Subcutaneous abdominal adipose tissue (tissue), 5 donors: Measurements from ENCODE around the gene TSSK3.

Source experiments
- H3K27ac ChIP-seq: one replicate; pipeline ENCODE4 v1.7.0; 2013; ENCODE audit warnings: low read depth, mild to moderate bottlenecking, inconsistent platforms, low read length, moderate library complexity
- H3K27me3 ChIP-seq, 5 donors: one replicate each; pipeline ENCODE4 v1.7.0; 2013; ENCODE audit warnings: low read length in 5 of 5, inconsistent platforms in 1 of 5; ENCODE audit not compliant: control insufficient read depth in 5 of 5, insufficient read depth in 4 of 5
- H3K36me3 ChIP-seq, 5 donors: one replicate each; pipeline ENCODE4 v1.7.0; 2013; ENCODE audit warnings: low read length in 5 of 5; ENCODE audit not compliant: control insufficient read depth in 5 of 5, insufficient read depth in 5 of 5
- H3K4me1 ChIP-seq, 5 donors: one replicate each; pipeline ENCODE4 v1.7.0; 2013; ENCODE audit warnings: low read length in 5 of 5, mild to moderate bottlenecking in 3 of 5, moderate library complexity in 1 of 5; ENCODE audit not compliant: control insufficient read depth in 5 of 5, insufficient read depth in 5 of 5
- H3K4me3 ChIP-seq, 5 donors: one replicate each; pipeline ENCODE4 v1.7.0; 2013; ENCODE audit warnings: low read length in 5 of 5, low read depth in 1 of 5
- H3K9ac ChIP-seq, 5 donors: one replicate each; pipeline ENCODE4 v1.7.0; 2013; ENCODE audit warnings: low read length in 5 of 5, mild to moderate bottlenecking in 4 of 5, moderate library complexity in 3 of 5
- H3K9me3 ChIP-seq, 5 donors: one replicate each; pipeline ENCODE4 v1.7.0; 2013; ENCODE audit warnings: low read length in 5 of 5; ENCODE audit not compliant: control insufficient read depth in 5 of 5
- donor health status: healthy.
- donor health status: healthy.
- donor health status: healthy.
- donor health status: healthy.
- donor health status: healthy.

TSSK3 gene

GRCh38 chr1:32413507-32414185, 51.3 kb downstream of the TSSK3 start:
- no peak overlapping the region for H3K9ac ChIP-seq
- no peaks in the 10 kb centered on the region for H3K36me3 ChIP-seq
- no peak overlapping the region for H3K4me3 ChIP-seq
- no peaks in the 10 kb centered on the region for H3K4me1 ChIP-seq
- H3K9me3 ChIP-seq = peaks cover 0 to 12% (median 7%) of the 10 kb centered on the region in 5 donors
- peaks cover 0 to 6% (median 0%) of the 10 kb centered on the region in 5 donors for H3K27me3 ChIP-seq
- H3K27ac ChIP-seq = no peak overlapping the region
